Measurements from ENCODE around the gene NPRL2. TPM values are rescaled to one million over a fixed set of nuclear protein-coding genes. Genes with fewer than 3 reads are reported as not detected.

NPRL2 gene
- total and polyA plus RNA-seq, 2 of the 13 experiments (the other 11 are each of a cell fraction or from before 2014, with no cell fraction given) = 30.6 to 51.4 TPM

DNA sequence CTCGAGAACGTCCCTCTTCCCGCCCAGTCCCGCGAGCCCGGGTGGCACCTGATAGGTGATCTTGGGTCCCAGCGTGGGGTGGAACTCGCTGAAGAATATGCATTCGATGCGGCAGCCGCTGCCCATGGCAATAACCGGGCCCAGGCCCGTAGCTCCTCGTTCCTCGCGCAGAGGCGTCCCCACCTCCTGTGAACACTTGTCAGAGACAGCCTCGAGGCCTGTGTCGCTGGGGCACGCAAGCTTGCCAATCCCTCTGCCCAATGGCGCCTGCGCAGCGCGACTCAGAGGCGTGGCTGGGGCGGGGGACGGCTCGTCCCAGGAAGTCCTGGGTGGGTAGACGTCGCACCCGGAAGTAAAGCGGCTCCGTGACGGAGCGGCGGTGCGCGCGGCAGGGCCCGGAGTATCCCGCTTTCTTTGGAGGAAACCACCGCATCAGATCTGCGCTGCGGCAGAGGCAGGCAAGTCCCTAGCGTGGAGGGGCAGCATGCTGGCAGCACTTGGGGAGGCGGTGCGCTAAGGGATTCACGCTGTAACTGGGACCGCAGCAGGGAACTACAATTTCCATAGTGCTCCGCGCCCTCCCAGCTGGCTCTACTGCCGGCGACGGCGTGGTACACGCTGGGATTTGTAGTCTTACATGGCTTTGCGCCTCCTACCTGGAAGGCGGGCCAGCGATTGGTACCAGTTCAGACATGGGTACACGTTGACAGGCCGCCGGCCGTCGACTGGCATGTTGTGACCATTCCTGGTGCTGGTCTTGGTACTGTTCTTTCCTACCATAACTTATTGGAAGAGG, at the start of gene NPRL2, which contains the start of gene CYB561D2 (continued):
- TF ChIP-seq NFE2L2 (IDR thresholded peaks at IDR 0.05; ENCODE audit: low read length) (no peak), YEATS4 (CRISPR knock-in tag; IDR thresholded peaks at IDR 0.05; ENCODE audit: borderline replicate concordance) (peak; percentile 70; the same call in 1 of the 2 replicates), ARNT (IDR thresholded peaks at IDR 0.05) (no peak), RELA (CRISPR knock-in tag; IDR thresholded peaks at IDR 0.05) (0 out of 2 replicates have a peak, but pooled peaks have one; percentile 41), ZNF749 (CRISPR knock-in tag; IDR thresholded peaks at IDR 0.05; ENCODE audit: borderline replicate concordance) (no peak; the same call in 1 of the 2 replicates), ZNF841 (CRISPR knock-in tag; IDR thresholded peaks at IDR 0.05; ENCODE audit: borderline replicate concordance) (no peak; the same call in 1 of the 2 replicates), HOXA7 (CRISPR knock-in tag; IDR thresholded peaks at IDR 0.05) (no peak), MED8 (CRISPR knock-in tag; IDR thresholded peaks at IDR 0.05; ENCODE audit: insufficient replicate concordance) (peak; percentile 75), IKZF1 (IDR thresholded peaks at IDR 0.05) (no peak), ZNF446 (CRISPR knock-in tag; IDR thresholded peaks at IDR 0.05) (no peak), ZNF598 (CRISPR knock-in tag; IDR thresholded peaks at IDR 0.05; ENCODE audit: borderline replicate concordance) (peak; percentile 55; the same call in 1 of the 2 replicates), ZNF431 (CRISPR knock-in tag; IDR thresholded peaks at IDR 0.05; ENCODE audit: borderline replicate concordance, low read depth) (peak; percentile 72), ZNF451 (CRISPR knock-in tag; IDR thresholded peaks at IDR 0.05) (peak; percentile 95), JUND (CRISPR knock-in tag; IDR thresholded peaks at IDR 0.05) (no peak), ZNF432 (CRISPR knock-in tag; IDR thresholded peaks at IDR 0.05; ENCODE audit: borderline replicate concordance) (no peak)
- TF ChIP-seq, protein P1, sequence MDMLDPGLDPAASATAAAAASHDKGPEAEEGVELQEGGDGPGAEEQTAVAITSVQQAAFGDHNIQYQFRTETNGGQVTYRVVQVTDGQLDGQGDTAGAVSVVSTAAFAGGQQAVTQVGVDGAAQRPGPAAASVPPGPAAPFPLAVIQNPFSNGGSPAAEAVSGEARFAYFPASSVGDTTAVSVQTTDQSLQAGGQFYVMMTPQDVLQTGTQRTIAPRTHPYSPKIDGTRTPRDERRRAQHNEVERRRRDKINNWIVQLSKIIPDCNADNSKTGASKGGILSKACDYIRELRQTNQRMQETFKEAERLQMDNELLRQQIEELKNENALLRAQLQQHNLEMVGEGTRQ (IDR thresholded peaks at IDR 0.05; ENCODE audit: low read depth, low read length) = no peak
- TF ChIP-seq, protein P1 (CRISPR knock-in tag; IDR thresholded peaks at IDR 0.05; ENCODE audit: borderline replicate concordance) = peak; percentile 35; the same call in 1 of the 2 replicates
- TF ChIP-seq, protein P2, sequence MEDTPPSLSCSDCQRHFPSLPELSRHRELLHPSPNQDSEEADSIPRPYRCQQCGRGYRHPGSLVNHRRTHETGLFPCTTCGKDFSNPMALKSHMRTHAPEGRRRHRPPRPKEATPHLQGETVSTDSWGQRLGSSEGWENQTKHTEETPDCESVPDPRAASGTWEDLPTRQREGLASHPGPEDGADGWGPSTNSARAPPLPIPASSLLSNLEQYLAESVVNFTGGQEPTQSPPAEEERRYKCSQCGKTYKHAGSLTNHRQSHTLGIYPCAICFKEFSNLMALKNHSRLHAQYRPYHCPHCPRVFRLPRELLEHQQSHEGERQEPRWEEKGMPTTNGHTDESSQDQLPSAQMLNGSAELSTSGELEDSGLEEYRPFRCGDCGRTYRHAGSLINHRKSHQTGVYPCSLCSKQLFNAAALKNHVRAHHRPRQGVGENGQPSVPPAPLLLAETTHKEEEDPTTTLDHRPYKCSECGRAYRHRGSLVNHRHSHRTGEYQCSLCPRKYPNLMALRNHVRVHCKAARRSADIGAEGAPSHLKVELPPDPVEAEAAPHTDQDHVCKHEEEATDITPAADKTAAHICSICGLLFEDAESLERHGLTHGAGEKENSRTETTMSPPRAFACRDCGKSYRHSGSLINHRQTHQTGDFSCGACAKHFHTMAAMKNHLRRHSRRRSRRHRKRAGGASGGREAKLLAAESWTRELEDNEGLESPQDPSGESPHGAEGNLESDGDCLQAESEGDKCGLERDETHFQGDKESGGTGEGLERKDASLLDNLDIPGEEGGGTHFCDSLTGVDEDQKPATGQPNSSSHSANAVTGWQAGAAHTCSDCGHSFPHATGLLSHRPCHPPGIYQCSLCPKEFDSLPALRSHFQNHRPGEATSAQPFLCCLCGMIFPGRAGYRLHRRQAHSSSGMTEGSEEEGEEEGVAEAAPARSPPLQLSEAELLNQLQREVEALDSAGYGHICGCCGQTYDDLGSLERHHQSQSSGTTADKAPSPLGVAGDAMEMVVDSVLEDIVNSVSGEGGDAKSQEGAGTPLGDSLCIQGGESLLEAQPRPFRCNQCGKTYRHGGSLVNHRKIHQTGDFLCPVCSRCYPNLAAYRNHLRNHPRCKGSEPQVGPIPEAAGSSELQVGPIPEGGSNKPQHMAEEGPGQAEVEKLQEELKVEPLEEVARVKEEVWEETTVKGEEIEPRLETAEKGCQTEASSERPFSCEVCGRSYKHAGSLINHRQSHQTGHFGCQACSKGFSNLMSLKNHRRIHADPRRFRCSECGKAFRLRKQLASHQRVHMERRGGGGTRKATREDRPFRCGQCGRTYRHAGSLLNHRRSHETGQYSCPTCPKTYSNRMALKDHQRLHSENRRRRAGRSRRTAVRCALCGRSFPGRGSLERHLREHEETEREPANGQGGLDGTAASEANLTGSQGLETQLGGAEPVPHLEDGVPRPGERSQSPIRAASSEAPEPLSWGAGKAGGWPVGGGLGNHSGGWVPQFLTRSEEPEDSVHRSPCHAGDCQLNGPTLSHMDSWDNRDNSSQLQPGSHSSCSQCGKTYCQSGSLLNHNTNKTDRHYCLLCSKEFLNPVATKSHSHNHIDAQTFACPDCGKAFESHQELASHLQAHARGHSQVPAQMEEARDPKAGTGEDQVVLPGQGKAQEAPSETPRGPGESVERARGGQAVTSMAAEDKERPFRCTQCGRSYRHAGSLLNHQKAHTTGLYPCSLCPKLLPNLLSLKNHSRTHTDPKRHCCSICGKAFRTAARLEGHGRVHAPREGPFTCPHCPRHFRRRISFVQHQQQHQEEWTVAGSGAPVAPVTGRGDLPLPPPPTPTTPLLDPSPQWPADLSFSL (CRISPR knock-in tag; IDR thresholded peaks at IDR 0.05) = no peak
- TF ChIP-seq, protein P3, sequence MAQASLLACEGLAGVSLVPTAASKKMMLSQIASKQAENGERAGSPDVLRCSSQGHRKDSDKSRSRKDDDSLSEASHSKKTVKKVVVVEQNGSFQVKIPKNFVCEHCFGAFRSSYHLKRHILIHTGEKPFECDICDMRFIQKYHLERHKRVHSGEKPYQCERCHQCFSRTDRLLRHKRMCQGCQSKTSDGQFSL (CRISPR knock-in tag; IDR thresholded peaks at IDR 0.05) = no peak
- TF ChIP-seq, protein P4, sequence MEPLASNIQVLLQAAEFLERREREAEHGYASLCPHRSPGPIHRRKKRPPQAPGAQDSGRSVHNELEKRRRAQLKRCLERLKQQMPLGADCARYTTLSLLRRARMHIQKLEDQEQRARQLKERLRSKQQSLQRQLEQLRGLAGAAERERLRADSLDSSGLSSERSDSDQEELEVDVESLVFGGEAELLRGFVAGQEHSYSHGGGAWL (CRISPR knock-in tag; IDR thresholded peaks at IDR 0.05) = peak; percentile 96

All from HepG2 (cell line).